ENCODE results near the gene SMIM26.
A peak's percentile ranks its signal among the peaks of the same experiment; 100 is the strongest.
"Not testable (repeated sequence)": the region's sequence is repeated elsewhere in the genome, so short reads cannot be mapped to it uniquely, and the experiment has no call there.

The SMIM26 gene

GRCh38 chr20:18566892-18567738, at the start of gene SMIM26:
SMIM26 (plus strand) TSS chr20:18567432; CDS start chr20:18567479, 47 bp downstream.
- peak; percentile 87 for DNase-seq (ENCODE audit: low spot score)

DNA sequence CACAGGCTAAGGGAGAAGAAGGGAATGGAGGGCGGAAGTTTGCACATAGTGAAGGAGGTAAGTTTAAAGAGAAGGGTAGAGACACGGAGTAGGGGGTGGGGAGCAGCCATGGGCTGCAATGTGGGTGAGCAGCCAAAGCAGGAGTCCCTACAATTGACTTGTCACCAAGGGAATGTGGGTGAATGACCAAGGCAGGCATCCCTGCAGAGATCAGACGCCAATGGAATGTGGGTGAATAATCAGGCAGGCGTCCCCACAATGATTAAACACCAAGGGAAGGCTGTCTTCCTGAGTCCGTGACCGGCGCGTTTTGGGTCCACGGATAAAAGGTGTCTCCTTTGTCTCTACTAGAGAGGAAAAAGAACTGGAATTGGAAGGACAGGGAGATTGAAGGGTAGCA, 45.2 kb upstream of the SMIM26 start:
- DNase-seq (ENCODE audit: low spot score): not testable (repeated sequence)

DNA sequence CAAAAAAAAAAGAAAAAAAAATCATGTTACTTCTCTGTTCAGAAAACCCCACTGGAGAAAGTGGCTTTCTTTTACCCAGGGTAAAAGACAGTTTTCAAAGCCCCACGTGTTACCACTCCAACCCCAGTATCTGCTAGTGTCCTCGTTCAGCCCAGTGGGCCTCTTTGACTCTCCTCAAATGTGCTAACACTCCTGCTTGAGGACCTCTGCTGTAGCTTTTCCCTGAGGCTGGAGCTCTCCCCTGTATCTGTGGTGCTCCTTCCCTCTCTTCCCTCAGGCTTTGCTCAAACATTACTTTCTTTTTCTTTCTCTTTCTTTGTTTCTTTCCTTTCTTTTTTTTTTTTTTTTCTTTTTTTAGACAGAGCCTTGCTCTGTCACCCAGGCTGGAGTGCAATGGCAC, 44.2 kb upstream of the SMIM26 start:
- no peak for DNase-seq (ENCODE audit: low spot score)

DNA sequence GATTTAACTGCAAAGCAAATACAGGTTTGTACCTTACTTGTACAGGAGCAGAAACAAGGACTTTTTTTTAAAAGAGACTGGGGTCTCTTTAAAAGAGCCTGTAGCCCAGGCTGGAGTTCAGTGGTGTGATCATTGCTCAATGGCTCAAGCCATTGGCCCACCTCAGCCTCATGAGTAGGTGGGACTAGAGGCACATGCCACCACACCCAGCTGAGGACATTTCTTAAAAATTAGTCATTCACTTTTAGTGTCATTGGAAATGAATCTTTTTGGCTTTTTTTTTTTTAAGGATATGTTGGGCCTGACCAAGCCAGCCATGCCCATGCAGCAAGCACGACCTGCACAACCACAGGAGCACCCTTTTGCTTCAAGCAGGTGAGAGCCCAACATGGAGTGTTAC, 42.6 kb upstream of the SMIM26 start:
- no peak for DNase-seq (ENCODE audit: low spot score)

DNA sequence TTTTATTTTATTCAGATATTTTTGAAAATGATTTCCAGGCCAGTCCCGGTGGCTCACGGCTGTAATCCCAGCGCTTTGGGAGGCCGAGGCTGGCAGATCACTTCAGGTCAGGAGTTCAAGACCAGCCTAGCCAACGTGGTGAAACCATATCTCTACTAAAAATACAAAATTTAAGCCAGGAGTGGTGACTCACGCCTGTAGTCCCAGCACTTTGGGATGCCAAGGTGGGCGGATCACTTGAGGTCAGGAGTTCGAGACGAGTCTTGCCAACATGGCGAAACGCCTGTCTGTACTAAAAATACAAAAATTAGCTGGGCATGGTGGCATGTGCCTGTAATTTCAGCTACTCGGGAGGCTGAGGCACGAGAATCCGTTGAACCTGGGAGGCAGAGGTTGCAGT, 40.5 kb upstream of the SMIM26 start:
- not testable (repeated sequence) for DNase-seq (ENCODE audit: low spot score)

GRCh38 chr20:18527339-18527738, 39.9 kb upstream of the SMIM26 start:
- no peak for DNase-seq (ENCODE audit: low spot score)

GRCh38 chr20:18527836-18528235, 39.4 kb upstream of the SMIM26 start:
- no peak for DNase-seq (ENCODE audit: low spot score)

DNA sequence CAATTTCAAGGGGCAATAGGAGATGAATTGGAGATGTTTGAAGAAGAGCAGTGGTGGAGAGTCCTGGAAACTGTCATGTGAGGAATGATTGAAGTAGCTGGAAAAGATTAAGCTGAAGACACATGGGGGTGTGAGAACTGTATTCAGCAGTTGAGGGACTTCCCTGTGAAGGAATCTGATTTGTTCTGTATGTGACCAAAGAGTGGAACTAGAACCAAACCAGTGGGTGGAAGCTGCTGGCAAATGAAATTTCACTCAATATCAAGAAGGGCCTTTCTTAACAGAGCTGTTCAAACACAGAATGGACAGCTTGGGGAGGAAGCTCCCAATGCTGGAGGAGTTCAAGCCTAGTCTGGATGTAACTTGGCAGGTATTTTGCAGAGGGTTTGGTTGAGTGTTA, 38.2 kb upstream of the SMIM26 start:
- no peak for DNase-seq (ENCODE audit: low spot score)

GRCh38 chr20:18532626-18533025, 34.6 kb upstream of the SMIM26 start:
- no peak for DNase-seq (ENCODE audit: low spot score)

DNA sequence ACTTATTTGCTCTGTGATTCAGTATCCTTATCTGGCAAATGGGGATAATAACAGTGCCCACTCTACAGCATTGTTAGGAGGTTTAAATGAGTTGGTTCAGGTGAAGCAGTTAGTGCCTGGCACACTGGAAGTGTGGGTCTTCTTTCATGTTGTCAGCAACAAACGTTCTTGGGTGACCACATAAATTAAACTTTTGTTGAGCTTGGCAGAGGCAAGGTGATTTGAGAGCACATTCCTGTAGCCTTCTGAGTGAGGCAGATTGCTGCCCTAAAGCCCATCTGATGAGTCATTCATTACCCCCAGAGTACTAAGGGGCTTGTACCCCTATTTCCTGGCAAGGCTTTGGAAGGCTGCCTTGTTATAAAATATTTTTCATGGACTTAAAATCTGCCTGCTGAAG, 33.7 kb upstream of the SMIM26 start:
- DNase-seq (ENCODE audit: low spot score): no peak

- no peak for DNase-seq (ENCODE audit: low spot score)
These were observed 33.1 kb upstream of the SMIM26 start for GRCh38 chr20:18533978-18534644.

- no peak for DNase-seq (ENCODE audit: low spot score)
These were observed 29.6 kb upstream of the SMIM26 start for GRCh38 chr20:18537651-18538050.

DNA sequence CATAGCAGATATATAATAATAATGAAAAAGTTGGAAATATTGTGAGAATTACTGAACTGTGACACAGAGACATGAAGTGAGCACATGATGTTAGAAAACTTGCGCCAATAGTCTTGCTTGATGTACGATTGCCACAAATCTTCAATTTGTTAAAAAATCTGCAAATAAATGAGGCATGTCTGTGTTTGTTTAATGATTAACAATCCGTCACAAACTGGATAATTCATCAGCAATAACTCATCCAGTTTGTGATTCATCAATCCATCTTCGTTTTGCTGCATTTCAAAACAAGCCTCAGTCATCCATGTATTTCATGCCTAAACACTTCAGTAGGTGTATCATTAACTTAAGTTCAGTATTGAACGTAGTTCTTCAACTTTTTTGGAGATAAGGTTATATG, 25.5 kb upstream of the SMIM26 start:
- no peak for DNase-seq (ENCODE audit: low spot score)

DNA sequence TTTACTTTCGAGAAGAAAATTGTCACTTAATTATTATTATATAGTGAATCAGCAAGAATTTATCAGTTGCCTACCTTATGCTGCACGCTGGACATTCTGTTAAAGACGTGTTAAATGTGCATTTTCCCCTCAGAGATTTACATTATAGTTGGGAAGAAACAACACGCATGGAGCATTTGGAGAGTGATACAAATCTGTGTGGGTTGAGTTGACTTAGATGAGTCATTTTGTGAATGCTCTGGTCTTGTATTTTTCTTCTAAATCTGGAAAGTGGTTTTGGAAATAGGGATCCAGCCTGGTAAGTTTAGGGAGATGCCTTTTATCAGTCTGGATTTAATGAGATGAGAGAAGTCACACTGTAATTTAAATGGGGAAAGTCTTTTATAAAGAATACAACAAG, 24.0 kb upstream of the SMIM26 start:
- DNase-seq (ENCODE audit: low spot score): no peak

GRCh38 chr20:18543932-18544331, 23.3 kb upstream of the SMIM26 start:
- no peak for DNase-seq (ENCODE audit: low spot score)

DNA sequence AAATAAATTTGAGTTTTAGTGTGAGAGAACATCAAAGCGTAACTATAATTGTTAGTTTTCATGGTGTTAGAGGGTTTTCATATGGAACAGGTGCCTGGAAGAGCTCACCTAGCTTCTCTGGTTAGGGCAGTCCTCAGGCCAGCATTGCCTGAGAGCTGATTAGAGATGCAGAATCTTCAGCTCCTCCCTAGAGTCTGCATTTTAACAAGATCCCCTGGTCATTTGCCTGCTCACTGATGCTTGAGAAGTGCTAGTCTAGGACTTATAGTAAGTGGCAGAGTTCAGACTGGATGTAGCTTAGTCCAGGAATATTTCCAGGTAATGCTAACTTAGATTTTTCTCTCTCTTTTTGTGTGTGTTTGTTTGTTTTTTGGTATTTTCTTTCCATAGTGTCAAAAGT, 21.7 kb upstream of the SMIM26 start:
- no peak for DNase-seq (ENCODE audit: low spot score)

DNA sequence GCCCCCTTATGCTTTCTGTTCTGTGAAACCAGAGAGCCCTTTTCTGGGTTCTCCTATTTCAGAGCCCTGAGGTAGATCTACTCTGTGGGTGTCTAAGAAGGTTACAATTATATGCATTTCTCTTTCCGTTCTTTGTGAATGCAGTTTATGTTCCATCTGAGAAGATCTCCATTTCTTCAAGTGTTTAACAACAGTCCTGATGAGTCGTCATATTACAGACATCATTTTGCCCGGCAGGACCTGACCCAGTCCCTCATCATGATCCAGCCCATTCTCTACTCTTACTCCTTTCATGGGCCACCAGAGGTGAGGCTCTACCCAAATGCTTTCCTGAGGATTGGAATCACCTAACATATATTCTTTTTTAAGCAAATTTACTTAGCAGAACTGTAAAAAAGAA, 18.8 kb upstream of the SMIM26 start:
- no peak for DNase-seq (ENCODE audit: low spot score)

GRCh38 chr20:18553746-18554145, 13.5 kb upstream of the SMIM26 start:
- DNase-seq (ENCODE audit: low spot score): no peak

GRCh38 chr20:18567739-18568091, 483 bp downstream of the SMIM26 start:
- no peak for DNase-seq (ENCODE audit: low spot score)

DNA sequence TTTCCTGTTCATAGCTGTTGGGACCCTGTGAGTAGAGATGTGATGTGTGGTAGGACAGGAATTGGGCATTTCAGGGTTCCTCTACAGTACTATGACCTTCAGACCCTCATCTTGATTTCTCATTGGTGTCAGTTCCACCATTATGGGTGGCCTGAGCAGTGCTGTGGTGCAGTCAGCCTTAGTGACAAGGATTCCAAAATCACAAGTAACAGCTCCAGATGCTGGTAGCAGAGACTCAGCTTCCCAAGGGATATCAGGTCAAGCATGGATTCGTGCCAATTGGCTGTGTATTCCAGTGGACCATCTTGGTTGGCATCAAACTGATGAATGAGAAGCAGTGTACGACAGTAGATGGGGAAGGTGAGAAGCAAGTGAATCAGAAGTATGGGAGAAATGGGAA, 3.8 kb downstream of the SMIM26 start:
- no peak for DNase-seq (ENCODE audit: low spot score)

DNA sequence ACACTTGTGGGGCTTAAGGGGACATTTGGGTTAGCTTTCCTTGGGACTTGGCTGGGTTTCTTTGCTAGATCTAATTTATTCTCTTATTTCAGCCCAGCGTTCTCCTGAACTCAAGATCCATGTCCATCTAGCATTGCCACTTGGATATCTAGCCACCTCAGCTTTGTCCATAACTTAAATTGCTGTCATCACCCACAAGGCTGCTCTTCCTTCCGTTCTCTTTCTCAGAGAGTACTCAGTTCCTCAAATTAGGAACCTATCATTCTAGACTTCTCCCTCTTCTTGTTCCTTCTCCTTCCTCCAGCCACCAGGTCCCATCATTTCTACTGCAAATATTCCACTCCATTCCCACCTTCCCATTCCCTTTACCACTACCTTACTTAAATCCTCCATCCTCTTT, 4.3 kb downstream of the SMIM26 start:
- DNase-seq (ENCODE audit: low spot score): no peak

DNA sequence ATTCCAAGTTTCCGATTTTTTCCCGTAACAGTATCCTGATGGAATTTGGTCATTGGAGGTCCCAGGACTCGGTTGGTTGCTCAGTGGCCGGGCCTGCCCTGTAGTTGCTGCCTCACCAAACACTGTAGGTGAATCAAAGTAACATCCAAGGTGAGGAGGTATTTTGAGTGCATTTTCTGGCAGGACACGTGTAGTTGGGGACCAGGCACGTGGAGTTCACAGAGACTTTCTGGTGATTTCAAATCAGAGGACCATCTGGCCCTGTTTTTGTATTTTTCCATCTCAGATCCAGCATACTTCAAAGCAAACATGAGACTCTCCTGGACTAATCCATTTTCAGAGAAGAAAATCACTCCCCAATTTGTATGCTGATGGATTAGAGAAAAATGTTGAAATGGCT, 10.7 kb downstream of the SMIM26 start:
- DNase-seq (ENCODE audit: low spot score): no peak

GRCh38 chr20:18578581-18578980, 11.3 kb downstream of the SMIM26 start:
- no peak for DNase-seq (ENCODE audit: low spot score)

DNA sequence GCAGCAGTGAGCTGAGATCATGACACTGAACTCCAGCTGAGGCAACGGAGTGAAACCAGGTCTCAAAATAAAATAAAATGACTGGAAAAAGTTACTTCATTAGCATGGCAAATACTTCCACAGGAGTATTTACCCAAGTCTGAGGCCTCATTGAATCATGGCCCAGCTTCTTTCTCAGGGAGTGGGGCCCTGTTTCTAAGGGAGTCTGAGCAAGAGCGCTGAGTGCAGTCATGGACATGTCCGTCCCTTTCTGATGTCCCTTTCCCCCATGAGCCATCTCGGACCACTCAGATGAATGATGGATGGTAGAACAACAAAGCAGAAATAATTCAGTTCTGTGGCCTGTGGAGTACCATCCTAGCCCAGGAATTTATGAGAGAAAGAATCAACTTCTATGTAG, 12.8 kb downstream of the SMIM26 start:
- DNase-seq (ENCODE audit: low spot score): no peak

All from kidney capillary endothelial cell (primary cell).